Esophagus muscularis mucosa (tissue), 4 donors: ENCODE results near the gene EIF4E2. TPM values are rescaled to one million over a fixed set of nuclear protein-coding genes. Genes with fewer than 3 reads are reported as not detected.

Experiments
- DNase-seq: peaks from one replicate; pipeline ENCODE4 v3.0.0-alpha.2; 2017; ENCODE audit errors: extremely low spot score
- H3K27ac ChIP-seq, 4 donors: fragments of 200-600 bp; sonication (generic); replicated peaks in 1 of 4; 1 replicate in 3 of 4; 2 replicates in 1 of 4; pipeline ENCODE4 v1.5.1; 2016 to 2019; ENCODE audit warnings: mild to moderate bottlenecking in 1 of 4
- H3K27me3 ChIP-seq, 4 donors: fragments of 200-600 bp; sonication (generic); one replicate each; pipeline versions ENCODE4 v1.5.1 to v1.6.0; 2016 to 2019
- H3K36me3 ChIP-seq, 4 donors: fragments of 200-600 bp; sonication (generic); one replicate each; pipeline ENCODE4 v1.5.1; 2016 to 2019
- H3K4me1 ChIP-seq, 4 donors: fragments of 200-600 bp; sonication (generic); one replicate each; pipeline ENCODE4 v1.5.1; 2016 to 2019
- H3K4me3 ChIP-seq, 4 donors: fragments of 200-600 bp; sonication (generic); 1 replicate in 2 of 4; 2 replicates in 2 of 4; pipeline ENCODE4 v1.5.1; 2016 to 2019; ENCODE audit warnings: mild to moderate bottlenecking in 4 of 4, moderate library complexity in 1 of 4
- H3K9me3 ChIP-seq, 4 donors: fragments of 200-600 bp; sonication (generic); 1 replicate in 3 of 4; 2 replicates in 1 of 4; pipeline ENCODE4 v1.5.1; 2016 to 2019
- EP300 ChIP-seq: sonication (generic); formaldehyde crosslinking; IDR thresholded peaks from one replicate; pipeline ENCODE4 v1.6.1; 2017; ENCODE audit warnings: antibody characterized with exemption
- POLR2A ChIP-seq: fragments of 450-650 bp; IDR thresholded peaks from one replicate; pipeline ENCODE4 v1.6.1; 2017; ENCODE audit warnings: antibody characterized with exemption, moderate library complexity, mild to moderate bottlenecking, low read depth
- POLR2AphosphoS5 ChIP-seq, 2 donors: sonication (generic); formaldehyde crosslinking; IDR thresholded peaks; one replicate each; pipeline ENCODE4 v1.6.1; 2017; ENCODE audit warnings: antibody characterized with exemption in 2 of 2
- WGBS: methylation state at CpG from one replicate; pipeline ENCODE4 v1.1.5; 2018; 5-methylcytosine and 5-hydroxymethylcytosine counted together
- intact Hi-C: fragments of 100-400 bp; cut with DNase I; formaldehyde crosslinking; loops from one replicate; pipeline ENCODE4 v1.15.1; 2023
- total RNA-seq, 4 donors: library from RNA; depleted of rRNA; stranded (reverse); fragments of >200 nt; gene quantifications; one replicate each; pipeline versions ENCODE4 v1.1.0 to v1.2.1, GENCODE V29; 2016
- TF ChIP-seq, protein P1 (sequence below), 3 experiments: fragments of 200-600 bp in 2 of 3; fragments of 450-650 bp in 1 of 3; sonication (generic) in 2 of 3; IDR thresholded peaks; one replicate each; pipeline ENCODE4 v1.5.1; 2017 to 2019; ENCODE audit warnings: antibody characterized with exemption in 3 of 3, mild to moderate bottlenecking in 2 of 3, moderate library complexity in 1 of 3

EIF4E2 gene
- total RNA-seq, 4 donors from 2014 or later, result 37.0 to 55.8 (median 44.2) TPM

DNA sequence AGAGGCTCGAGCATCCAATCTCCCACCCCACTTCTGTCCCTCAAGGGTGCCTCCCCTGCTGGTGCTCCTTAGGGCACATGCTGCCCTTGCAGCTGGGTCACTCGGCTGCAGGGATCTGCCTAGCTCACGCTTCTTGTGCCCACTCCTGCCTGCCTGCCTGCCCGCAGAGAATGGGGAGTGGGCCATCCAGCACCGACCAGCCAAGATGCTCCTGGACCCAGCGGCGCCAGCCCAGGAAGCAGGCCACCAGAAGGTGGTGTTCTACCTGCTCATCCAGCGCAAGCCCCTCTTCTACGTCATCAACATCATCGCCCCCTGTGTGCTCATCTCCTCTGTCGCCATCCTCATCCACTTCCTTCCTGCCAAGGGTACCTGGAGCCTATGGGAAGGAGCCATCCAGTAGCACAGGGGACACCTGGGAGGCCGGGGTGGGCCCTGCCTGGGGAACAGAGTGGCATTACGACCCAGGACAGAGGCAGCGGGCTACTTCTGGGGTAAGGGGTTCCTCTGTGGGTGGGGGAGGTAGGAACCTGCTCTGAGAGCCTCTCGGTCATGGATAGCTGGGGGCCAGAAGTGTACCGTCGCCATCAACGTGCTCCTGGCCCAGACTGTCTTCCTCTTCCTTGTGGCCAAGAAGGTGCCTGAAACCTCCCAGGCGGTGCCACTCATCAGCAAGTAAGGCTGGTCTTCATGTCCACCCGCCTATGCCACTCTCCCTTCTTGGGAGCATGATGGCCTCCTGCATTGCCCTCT is 7.6 kb upstream of the EIF4E2 start:
- TF ChIP-seq, protein P1, sequence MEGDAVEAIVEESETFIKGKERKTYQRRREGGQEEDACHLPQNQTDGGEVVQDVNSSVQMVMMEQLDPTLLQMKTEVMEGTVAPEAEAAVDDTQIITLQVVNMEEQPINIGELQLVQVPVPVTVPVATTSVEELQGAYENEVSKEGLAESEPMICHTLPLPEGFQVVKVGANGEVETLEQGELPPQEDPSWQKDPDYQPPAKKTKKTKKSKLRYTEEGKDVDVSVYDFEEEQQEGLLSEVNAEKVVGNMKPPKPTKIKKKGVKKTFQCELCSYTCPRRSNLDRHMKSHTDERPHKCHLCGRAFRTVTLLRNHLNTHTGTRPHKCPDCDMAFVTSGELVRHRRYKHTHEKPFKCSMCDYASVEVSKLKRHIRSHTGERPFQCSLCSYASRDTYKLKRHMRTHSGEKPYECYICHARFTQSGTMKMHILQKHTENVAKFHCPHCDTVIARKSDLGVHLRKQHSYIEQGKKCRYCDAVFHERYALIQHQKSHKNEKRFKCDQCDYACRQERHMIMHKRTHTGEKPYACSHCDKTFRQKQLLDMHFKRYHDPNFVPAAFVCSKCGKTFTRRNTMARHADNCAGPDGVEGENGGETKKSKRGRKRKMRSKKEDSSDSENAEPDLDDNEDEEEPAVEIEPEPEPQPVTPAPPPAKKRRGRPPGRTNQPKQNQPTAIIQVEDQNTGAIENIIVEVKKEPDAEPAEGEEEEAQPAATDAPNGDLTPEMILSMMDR (IDR thresholded peaks at IDR 0.05), result no peak
- TF ChIP-seq POLR2A (no peak), POLR2AphosphoS5 (IDR thresholded peaks at IDR 0.05) (no peak), EP300 (no peak)
- no peaks in the 10 kb centered on the region for H3K4me1 ChIP-seq
- H3K27me3 ChIP-seq, result peaks cover 0 to 35% (median 5%) of the 10 kb centered on the region in 4 donors
- intact Hi-C loops, result no loop called here
- DNase-seq, result no peak
- H3K27ac ChIP-seq, result no peak overlapping the region
- peaks cover 0 to 9% (median 0%) of the 10 kb centered on the region in 4 donors for H3K36me3 ChIP-seq
- 94% methylated on average over 17 of the region's 20 CpGs for WGBS
- no peak overlapping the region for H3K4me3 ChIP-seq
- no peaks in the 10 kb centered on the region for H3K9me3 ChIP-seq

DNA sequence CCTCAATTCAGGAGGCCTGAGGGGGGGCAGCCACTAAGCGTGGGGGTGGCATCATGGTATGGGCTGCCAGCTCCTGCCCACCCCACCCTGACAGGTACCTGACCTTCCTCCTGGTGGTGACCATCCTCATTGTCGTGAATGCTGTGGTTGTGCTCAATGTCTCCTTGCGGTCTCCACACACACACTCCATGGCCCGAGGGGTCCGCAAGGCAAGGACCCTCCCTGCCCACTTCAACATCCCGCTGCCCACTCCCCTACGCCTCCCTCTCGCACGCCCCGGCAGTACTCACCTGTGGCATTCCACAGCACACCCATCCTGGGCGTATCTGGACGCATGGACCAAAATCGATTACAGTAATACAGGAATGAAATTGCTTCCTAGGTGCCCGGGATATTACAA is 7.0 kb upstream of the EIF4E2 start:
- intact Hi-C loops, result no loop called here
- H3K9me3 ChIP-seq, result no peaks in the 10 kb centered on the region
- peaks cover 0 to 9% (median 0%) of the 10 kb centered on the region in 4 donors for H3K36me3 ChIP-seq
- 96% methylated on average over 13 of the region's 14 CpGs for WGBS
- H3K4me3 ChIP-seq, result no peak overlapping the region
- no peak for DNase-seq
- H3K27me3 ChIP-seq, result peaks cover 0 to 29% (median 5%) of the 10 kb centered on the region in 4 donors
- no peak overlapping the region for H3K27ac ChIP-seq
- TF ChIP-seq POLR2AphosphoS5 (IDR thresholded peaks at IDR 0.05) (no peak), EP300 (no peak)
- no peaks in the 10 kb centered on the region for H3K4me1 ChIP-seq

DNA sequence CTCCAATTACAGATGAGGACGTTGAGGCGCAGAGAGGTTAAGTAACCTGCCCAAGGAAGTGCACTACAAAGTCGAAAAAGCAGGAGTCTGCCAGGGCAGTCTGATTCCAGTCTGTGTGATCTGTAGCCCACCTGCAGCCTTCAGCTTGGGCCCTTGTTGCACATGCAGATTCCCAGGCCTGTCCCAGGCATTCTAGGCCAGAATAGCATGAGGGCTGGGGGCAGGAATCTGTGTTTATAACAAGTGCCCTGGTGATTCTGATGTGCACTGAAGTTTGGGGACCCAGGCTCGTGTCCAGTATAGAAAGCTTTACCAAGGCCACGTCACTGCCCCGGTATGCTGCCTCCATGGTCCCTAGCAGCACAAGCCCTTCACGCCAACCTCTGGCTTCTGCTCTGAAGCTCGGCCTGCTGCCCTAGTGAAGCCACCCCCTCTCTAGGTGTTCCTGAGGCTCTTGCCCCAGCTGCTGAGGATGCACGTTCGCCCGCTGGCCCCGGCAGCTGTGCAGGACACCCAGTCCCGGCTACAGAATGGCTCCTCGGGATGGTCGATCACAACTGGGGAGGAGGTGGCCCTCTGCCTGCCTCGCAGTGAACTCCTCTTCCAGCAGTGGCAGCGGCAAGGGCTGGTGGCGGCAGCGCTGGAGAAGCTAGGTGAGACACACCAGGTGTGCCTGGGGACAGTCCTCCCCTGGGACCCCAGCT is 6.4 kb upstream of the EIF4E2 start:
- Histone ChIP-seq H3K27ac (no peak overlapping the region), H3K36me3 (peaks cover 0 to 9% (median 0%) of the 10 kb centered on the region in 4 donors), H3K4me3 (no peak overlapping the region), H3K9me3 (no peaks in the 10 kb centered on the region), H3K4me1 (peaks cover 0 to under 1% (median under 1%) of the 10 kb centered on the region in 4 donors), H3K27me3 (peaks cover 0 to 23% (median 5%) of the 10 kb centered on the region in 4 donors)
- intact Hi-C loops, result no loop called here
- WGBS, result 96% methylated on average over 19 of the region's 19 CpGs
- TF ChIP-seq, protein P1 (IDR thresholded peaks at IDR 0.05), result no peak
- TF ChIP-seq POLR2AphosphoS5 (IDR thresholded peaks at IDR 0.05), result no peak
- no peak for TF ChIP-seq EP300
- no peak for TF ChIP-seq POLR2A
- DNase-seq, result no peak

DNA sequence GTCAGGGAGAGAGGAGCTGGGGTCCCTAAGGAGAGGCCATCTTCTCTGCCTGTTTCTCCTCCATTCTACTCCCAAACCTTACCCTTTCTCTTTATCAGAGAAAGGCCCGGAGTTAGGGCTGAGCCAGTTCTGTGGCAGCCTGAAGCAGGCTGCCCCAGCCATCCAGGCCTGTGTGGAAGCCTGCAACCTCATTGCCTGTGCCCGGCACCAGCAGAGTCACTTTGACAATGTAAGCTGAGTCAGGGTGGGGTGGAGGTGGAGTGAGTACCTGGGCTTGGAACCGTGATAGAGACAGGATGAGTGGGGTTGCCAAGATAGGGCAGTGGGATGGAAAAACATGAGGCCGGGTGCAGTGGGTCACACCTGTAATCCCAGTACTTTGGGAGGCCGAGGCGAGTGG is 5.8 kb upstream of the EIF4E2 start:
- Histone ChIP-seq H3K27me3 (peaks cover 0 to 17% (median 2%) of the 10 kb centered on the region in 4 donors), H3K36me3 (peaks cover 0 to 9% (median 0%) of the 10 kb centered on the region in 4 donors), H3K9me3 (no peaks in the 10 kb centered on the region), H3K27ac (no peak overlapping the region), H3K4me3 (no peak overlapping the region), H3K4me1 (peaks cover 0 to 7% (median 5%) of the 10 kb centered on the region in 4 donors)
- DNase-seq, result no peak
- WGBS, result 98% methylated on average over 6 of the region's 6 CpGs
- intact Hi-C loops, result no loop called here
- TF ChIP-seq POLR2A (no peak), POLR2AphosphoS5 (IDR thresholded peaks at IDR 0.05) (no peak), EP300 (no peak)
- TF ChIP-seq, protein P1 (IDR thresholded peaks at IDR 0.05), result no peak
